Vagina (tissue), 2 donors: ENCODE measurements around the gene ISG15. TPM values are rescaled to one million over a fixed set of nuclear protein-coding genes. Genes with fewer than 3 reads are reported as not detected.
A peak's percentile ranks its signal among the peaks of the same experiment; 100 is the strongest.

ENCODE experiments used
- DNase-seq, 2 donors: peaks; one replicate each; pipeline ENCODE4 v3.0.0-alpha.2; 2017; ENCODE audit errors: extremely low spot score in 2 of 2
- H3K27ac ChIP-seq: fragments of 200-600 bp; sonication (generic); one replicate; pipeline ENCODE4 v1.5.1; 2019
- H3K27me3 ChIP-seq: fragments of 200-600 bp; sonication (generic); one replicate; pipeline ENCODE4 v1.5.1; 2019
- H3K36me3 ChIP-seq, 2 donors: fragments of 200-600 bp; sonication (generic); one replicate each; pipeline ENCODE4 v1.5.1; 2017 to 2019
- H3K4me1 ChIP-seq: fragments of 200-600 bp; sonication (generic); one replicate; pipeline ENCODE4 v1.5.1; 2019
- H3K4me3 ChIP-seq, 2 donors: fragments of 200-600 bp; sonication (generic); 1 replicate in 1 of 2; 2 replicates in 1 of 2; pipeline ENCODE4 v1.5.1; 2016 to 2019
- H3K9me3 ChIP-seq: fragments of 200-600 bp; sonication (generic); one replicate; pipeline ENCODE4 v1.5.1; 2019
- CTCF ChIP-seq, 3 experiments: fragments of 450-650 bp in 2 of 3; fragments of 200-600 bp in 1 of 3; sonication (generic) in 1 of 3; IDR thresholded peaks; one replicate each; pipeline ENCODE4 v1.5.1; 2017 to 2019; ENCODE audit warnings: antibody characterized with exemption in 3 of 3, mild to moderate bottlenecking in 2 of 3, moderate library complexity in 2 of 3
- POLR2A ChIP-seq, 2 donors: fragments of 450-650 bp; IDR thresholded peaks; one replicate each; pipeline ENCODE4 v1.6.1; 2017; ENCODE audit warnings: antibody characterized with exemption in 2 of 2, mild to moderate bottlenecking in 2 of 2, moderate library complexity in 2 of 2
- POLR2AphosphoS5 ChIP-seq, 2 donors: sonication (generic); formaldehyde crosslinking; IDR thresholded peaks; one replicate each; pipeline ENCODE4 v1.9.0; 2017; ENCODE audit warnings: antibody characterized with exemption in 2 of 2, mild to moderate bottlenecking in 2 of 2, low read depth in 1 of 2; ENCODE audit not compliant: insufficient read depth in 1 of 2
- intact Hi-C: fragments of 100-400 bp; cut with DNase I; formaldehyde crosslinking; loops from one replicate; pipeline ENCODE4 v1.15.1; 2023
- total RNA-seq: library from RNA; depleted of rRNA; stranded (reverse); fragments of >200 nt; gene quantifications from one replicate; pipeline ENCODE4 v1.2.3, GENCODE V29; 2016

ISG15 gene
- total RNA-seq, 1 donor from 2014 or later: 29.0 TPM

DNA sequence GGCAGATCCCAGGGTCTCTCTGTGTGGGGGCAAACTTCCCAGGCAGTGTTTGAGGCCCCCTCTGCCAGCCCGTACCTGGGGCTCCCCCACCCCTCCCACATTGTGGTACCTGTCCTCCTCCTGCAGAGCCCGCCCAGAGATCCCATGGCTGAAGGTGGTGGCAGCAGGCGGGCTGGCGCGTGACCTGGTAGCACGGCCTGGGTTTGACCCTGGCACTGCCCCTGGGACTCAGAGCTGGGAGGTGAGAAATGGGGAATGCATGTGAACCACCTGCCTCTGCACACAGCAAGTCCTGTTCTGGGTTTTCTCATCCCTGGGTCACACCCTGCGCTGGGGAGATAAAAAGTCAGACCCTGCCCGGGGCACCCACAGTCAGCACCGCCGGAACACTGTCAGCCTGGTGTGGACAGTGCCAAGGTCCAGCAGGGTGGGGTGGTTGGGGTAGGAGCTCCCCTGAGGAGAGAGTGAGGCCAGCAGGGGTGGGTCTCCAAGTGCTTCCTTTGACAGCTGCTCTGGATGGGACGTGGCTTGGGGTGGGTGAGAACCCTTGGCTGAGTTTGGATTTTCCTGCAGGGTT lies 18.4 kb downstream of the ISG15 start:
- H3K4me1 ChIP-seq: peaks cover 25% of the 10 kb centered on the region
- no peak overlapping the region for H3K4me3 ChIP-seq
- H3K36me3 ChIP-seq: no peaks in the 10 kb centered on the region
- H3K27me3 ChIP-seq: peaks cover 5% of the 10 kb centered on the region
- intact Hi-C loops: no loop called here
- no peak overlapping the region for H3K27ac ChIP-seq
- no peaks in the 10 kb centered on the region for H3K9me3 ChIP-seq
- TF ChIP-seq POLR2AphosphoS5 (IDR thresholded peaks at IDR 0.05; ENCODE audit: insufficient read depth in 1 of 2, low read depth in 1 of 2): no peak
- TF ChIP-seq CTCF (IDR thresholded peaks at IDR 0.05): no peak
- TF ChIP-seq POLR2A (IDR thresholded peaks at IDR 0.05): no peak
- DNase-seq: no peak

DNA sequence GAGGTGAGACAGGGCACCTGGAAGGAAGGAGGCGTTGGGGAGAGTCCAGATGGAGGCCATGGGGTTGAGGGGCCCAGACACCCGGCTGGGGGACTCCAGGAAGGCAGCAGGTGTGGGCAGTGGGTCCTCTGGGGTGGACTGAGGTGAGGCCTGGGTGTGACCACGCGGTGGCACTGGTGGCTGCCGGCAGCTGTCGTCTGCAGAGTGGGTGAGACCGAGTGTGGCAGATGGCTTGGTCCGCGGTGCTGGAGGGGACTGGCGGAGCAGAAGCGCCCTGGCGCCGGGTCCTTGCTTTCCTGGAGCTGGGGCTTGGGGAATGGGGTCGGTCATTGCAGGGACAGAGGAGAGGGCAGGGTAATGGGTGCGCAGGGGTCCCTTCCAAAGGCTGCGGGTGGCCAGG lies 19.1 kb downstream of the ISG15 start:
- Histone ChIP-seq H3K4me3 (peak overlapping the region in 1 of 2 donors; percentile 60), H3K36me3 (no peaks in the 10 kb centered on the region), H3K27me3 (peaks cover 5% of the 10 kb centered on the region), H3K9me3 (no peaks in the 10 kb centered on the region), H3K27ac (no peak overlapping the region), H3K4me1 (peaks cover 22% of the 10 kb centered on the region)
- no peak for DNase-seq
- intact Hi-C loops: no loop called here
- TF ChIP-seq CTCF (IDR thresholded peaks at IDR 0.05): no peak

DNA sequence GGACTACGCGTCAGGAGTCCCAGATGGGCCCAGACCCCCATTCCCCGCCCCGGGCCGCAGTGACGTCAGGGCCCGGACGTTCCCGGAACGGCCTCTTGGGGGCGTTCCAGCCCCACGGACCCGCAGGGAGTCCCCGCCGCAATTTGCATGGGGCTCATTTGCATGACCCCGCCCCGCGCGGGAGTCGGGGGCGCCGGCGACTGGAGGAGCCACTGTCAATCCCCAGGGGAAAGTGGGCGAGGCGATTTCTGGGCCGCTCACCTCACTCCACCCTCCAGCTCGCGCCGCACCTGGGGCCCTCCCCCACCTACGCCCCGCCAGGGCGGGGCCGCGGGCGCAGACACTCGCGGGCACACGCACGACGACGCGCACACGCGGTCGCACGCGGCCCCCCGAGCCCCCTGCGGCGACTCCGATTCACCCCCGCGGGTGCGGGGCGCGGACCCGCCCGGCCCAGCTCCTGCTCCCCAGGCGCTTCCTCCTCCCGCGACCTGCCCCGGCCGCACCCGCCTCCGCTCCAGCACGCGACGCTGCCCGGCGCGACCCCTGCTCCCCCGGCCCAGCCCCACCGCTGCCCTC lies 19.8 kb downstream of the ISG15 start:
- Histone ChIP-seq H3K27me3 (peaks cover 5% of the 10 kb centered on the region), H3K4me1 (peaks cover 22% of the 10 kb centered on the region), H3K27ac (no peak overlapping the region), H3K36me3 (no peaks in the 10 kb centered on the region), H3K4me3 (peak overlapping the region; percentile 36 to 60), H3K9me3 (no peaks in the 10 kb centered on the region)
- DNase-seq: no peak
- TF ChIP-seq POLR2A (IDR thresholded peaks at IDR 0.05): no peak
- peak; percentile 31 to 52 (median 50) for TF ChIP-seq CTCF (IDR thresholded peaks at IDR 0.05)
- peak in 1 of 2 donors; percentile 34 for TF ChIP-seq POLR2AphosphoS5 (IDR thresholded peaks at IDR 0.05; ENCODE audit: insufficient read depth in 1 of 2, low read depth in 1 of 2)
- intact Hi-C loops: no loop called here

DNA sequence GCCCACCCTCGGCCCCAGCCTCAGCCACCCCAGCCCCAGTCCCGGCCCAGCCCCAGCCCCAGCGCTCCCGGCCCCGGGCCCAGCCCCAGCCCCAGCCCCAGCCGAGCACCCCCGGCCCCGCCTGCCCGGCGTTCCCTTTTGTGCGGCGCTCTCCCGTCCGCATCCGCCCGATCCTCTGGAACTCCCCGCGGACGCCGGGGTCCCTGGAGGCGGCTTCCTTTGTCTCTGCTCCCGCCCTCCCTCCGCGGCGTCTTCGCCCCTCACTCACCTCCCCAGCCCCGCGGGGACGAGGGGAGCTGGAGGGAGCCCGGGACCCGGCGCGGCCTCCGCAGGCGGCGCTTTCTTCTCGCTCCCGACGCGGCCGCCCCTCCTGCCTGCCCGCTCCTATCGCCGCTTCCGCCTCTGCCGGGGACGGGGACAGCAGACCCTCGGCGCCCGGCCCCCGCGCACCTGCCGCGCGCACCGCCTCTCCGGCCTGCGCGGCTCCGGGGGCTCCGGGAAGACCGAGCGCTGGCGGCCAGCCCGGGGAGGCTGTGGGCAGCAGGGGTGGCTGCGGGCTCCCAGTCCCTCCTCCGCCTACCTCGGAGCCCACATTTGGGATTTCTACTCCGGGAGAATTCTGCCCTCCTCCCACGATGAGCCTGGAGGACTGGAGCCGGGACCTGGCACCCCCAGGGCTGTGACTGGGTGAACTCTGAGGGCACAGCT lies 20.6 kb downstream of the ISG15 start:
- peaks cover 5% of the 10 kb centered on the region for H3K27me3 ChIP-seq
- H3K4me1 ChIP-seq: peaks cover 24% of the 10 kb centered on the region
- H3K4me3 ChIP-seq: peak overlapping the region; percentile 36 to 60
- intact Hi-C loops: no loop called here
- no peak for DNase-seq
- H3K36me3 ChIP-seq: no peaks in the 10 kb centered on the region
- H3K27ac ChIP-seq: no peak overlapping the region
- no peaks in the 10 kb centered on the region for H3K9me3 ChIP-seq
- TF ChIP-seq CTCF (IDR thresholded peaks at IDR 0.05): no peak
- TF ChIP-seq POLR2A (IDR thresholded peaks at IDR 0.05): no peak
- TF ChIP-seq POLR2AphosphoS5 (IDR thresholded peaks at IDR 0.05; ENCODE audit: insufficient read depth in 1 of 2, low read depth in 1 of 2): no peak

DNA sequence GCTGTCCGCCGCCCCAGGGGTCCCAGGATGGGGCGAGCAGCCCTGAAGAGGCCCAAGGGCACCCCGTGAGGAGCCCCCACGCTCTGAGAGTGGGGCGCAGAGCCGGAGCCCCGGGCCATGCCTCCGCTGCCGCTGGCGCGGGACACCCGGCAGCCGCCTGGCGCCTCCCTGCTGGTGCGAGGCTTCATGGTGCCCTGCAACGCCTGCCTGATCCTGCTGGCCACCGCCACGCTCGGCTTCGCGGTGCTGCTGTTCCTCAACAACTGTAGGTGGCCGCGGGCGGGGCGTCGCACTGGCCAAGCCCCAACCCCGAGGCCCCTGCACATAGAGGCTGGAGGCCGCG lies 21.1 kb downstream of the ISG15 start:
- Histone ChIP-seq H3K9me3 (no peaks in the 10 kb centered on the region), H3K36me3 (no peaks in the 10 kb centered on the region), H3K27me3 (peaks cover 5% of the 10 kb centered on the region), H3K27ac (no peak overlapping the region), H3K4me3 (peak overlapping the region in 1 of 2 donors; percentile 60), H3K4me1 (peaks cover 29% of the 10 kb centered on the region)
- intact Hi-C loops: no loop called here
- no peak for DNase-seq
- no peak for TF ChIP-seq CTCF (IDR thresholded peaks at IDR 0.05)
- no peak for TF ChIP-seq POLR2AphosphoS5 (IDR thresholded peaks at IDR 0.05; ENCODE audit: insufficient read depth in 1 of 2, low read depth in 1 of 2)
- TF ChIP-seq POLR2A (IDR thresholded peaks at IDR 0.05): no peak
